Thyroid gland (tissue), 4 donors: Measurements from ENCODE around the gene LAMA3.

ENCODE experiments used
- CTCF ChIP-seq, 6 experiments: fragments of 200-600 bp in 3 of 6; fragments of 450-650 bp in 3 of 6; sonication (generic) in 3 of 6; IDR thresholded peaks; one replicate each; pipeline ENCODE4 v1.5.1; 2016 to 2019; ENCODE audit warnings: antibody characterized with exemption in 6 of 6, mild to moderate bottlenecking in 2 of 6, inconsistent platforms in 1 of 6, moderate library complexity in 1 of 6
- POLR2A ChIP-seq, 2 donors: fragments of 450-650 bp; IDR thresholded peaks; one replicate each; pipeline ENCODE4 v1.6.1; 2017; ENCODE audit warnings: antibody characterized with exemption in 2 of 2, mild to moderate bottlenecking in 2 of 2, moderate library complexity in 1 of 2

- no peak for TF ChIP-seq CTCF (IDR thresholded peaks at IDR 0.05)
- TF ChIP-seq POLR2A (IDR thresholded peaks at IDR 0.05): no peak
Observed at GRCh38 chr18:23855721-23856120, 166.5 kb downstream of the LAMA3 start.
